GM23338 (cell line): ENCODE results near the gene CBLC. TPM values are rescaled to one million over a fixed set of nuclear protein-coding genes. Genes with fewer than 3 reads are reported as not detected.

Source experiments
- ATAC-seq: fragments of 200-7000 bp; cut with Tn5 transposase; 3 replicates; pipeline ENCODE4 v1.9.1; 2020
- DNase-seq: peaks from one replicate; pipeline ENCODE4 v3.0.0-alpha.2; 2015; ENCODE audit warnings: low spot score
- H2AFZ ChIP-seq: fragments of 200-600 bp; sonication (generic); 2 replicates; pipeline ENCODE4 v1.8.0; 2016; ENCODE audit warnings: antibody characterized with exemption, mild to moderate bottlenecking, moderate library complexity
- H3F3A ChIP-seq: fragments of 200-600 bp; sonication (generic); replicated peaks from 2 replicates; pipeline ENCODE4 v1.8.0; 2017; ENCODE audit warnings: antibody characterized with exemption, mixed run types, low read depth
- H3K27ac ChIP-seq: fragments of 200-600 bp; sonication (generic); 2 replicates; pipeline ENCODE4 v1.6.1; 2016; ENCODE audit warnings: low read depth
- H3K27me3 ChIP-seq: fragments of 200-600 bp; sonication (generic); 2 replicates; pipeline ENCODE4 v1.8.0; 2016; ENCODE audit warnings: mild to moderate bottlenecking, mixed run types, moderate library complexity; ENCODE audit not compliant: insufficient read depth
- H3K36me3 ChIP-seq: fragments of 200-600 bp; sonication (generic); 2 replicates; pipeline ENCODE4 v1.8.0; 2016; ENCODE audit warnings: mild to moderate bottlenecking; ENCODE audit not compliant: insufficient read depth
- H3K4me1 ChIP-seq: fragments of 200-600 bp; sonication (generic); 2 replicates; pipeline ENCODE4 v1.8.0; 2016; ENCODE audit warnings: mild to moderate bottlenecking, moderate library complexity; ENCODE audit not compliant: insufficient read depth
- H3K4me2 ChIP-seq: fragments of 200-600 bp; sonication (generic); 2 replicates; pipeline ENCODE4 v1.7.1; 2017; ENCODE audit warnings: mixed run types
- H3K4me3 ChIP-seq: fragments of 200-600 bp; sonication (generic); 2 replicates; pipeline ENCODE4 v1.6.1; 2016; ENCODE audit warnings: mixed run types
- H3K79me2 ChIP-seq: fragments of 200-600 bp; sonication (generic); replicated peaks from 2 replicates; pipeline ENCODE4 v1.8.0; 2017; ENCODE audit warnings: mild to moderate bottlenecking; ENCODE audit not compliant: insufficient read depth
- H3K9me2 ChIP-seq: fragments of 200-600 bp; sonication (generic); 2 replicates; pipeline ENCODE4 v1.8.0; 2017; ENCODE audit not compliant: insufficient read depth
- H4K20me1 ChIP-seq: fragments of 200-600 bp; sonication (generic); replicated peaks from 2 replicates; pipeline ENCODE4 v1.8.0; 2017; ENCODE audit warnings: mild to moderate bottlenecking; ENCODE audit not compliant: insufficient read depth
- H3K27ac Mint-ChIP-seq: 2 replicates; pipeline ENCODE4 v1.8.0; 2020; ENCODE audit warnings: inconsistent platforms, mild to moderate bottlenecking, moderate library complexity, mixed read lengths
- H3K27me3 Mint-ChIP-seq: 3 replicates; pipeline ENCODE4 v1.8.0; 2022; ENCODE audit warnings: low read depth, mild to moderate bottlenecking, moderate library complexity, mixed read lengths, inconsistent platforms; ENCODE audit not compliant: insufficient read depth, poor library complexity
- H3K36me3 Mint-ChIP-seq: 3 replicates; pipeline ENCODE4 v1.8.0; 2021; ENCODE audit warnings: low read depth, mild to moderate bottlenecking, inconsistent platforms, moderate library complexity, mixed read lengths
- H3K4me1 Mint-ChIP-seq: 3 replicates; pipeline ENCODE4 v1.8.0; 2020; ENCODE audit warnings: mild to moderate bottlenecking, inconsistent platforms, mixed read lengths
- H3K4me3 Mint-ChIP-seq: 3 replicates; pipeline ENCODE4 v1.8.0; 2021; ENCODE audit warnings: moderate library complexity, mild to moderate bottlenecking, inconsistent platforms, mixed read lengths
- H3K9me3 Mint-ChIP-seq: 3 replicates; pipeline ENCODE4 v1.8.0; 2020; ENCODE audit warnings: moderate library complexity, mild to moderate bottlenecking, inconsistent platforms, mixed read lengths
- CREB1 ChIP-seq: fragments of 250-450 bp; sonication (Bioruptor Pico); IDR thresholded peaks from 2 replicates; pipeline ENCODE4 v1.5.0; 2020; ENCODE audit warnings: low read depth, mild to moderate bottlenecking, moderate library complexity
- EZH2 ChIP-seq: fragments of 200-600 bp; sonication (generic); IDR thresholded peaks from one replicate; pipeline ENCODE4 v1.8.0; 2017; ENCODE audit warnings: antibody characterized with exemption, mild to moderate bottlenecking, low read depth; ENCODE audit not compliant: unreplicated experiment
- JUNB ChIP-seq: IDR thresholded peaks from one replicate; pipeline ENCODE4 v1.6.1; 2016; ENCODE audit warnings: antibody characterized with exemption; ENCODE audit not compliant: unreplicated experiment
- NANOG ChIP-seq: IDR thresholded peaks from 2 replicates; pipeline ENCODE4 v1.6.1; 2016; ENCODE audit warnings: antibody characterized with exemption, borderline replicate concordance
- POLR2AphosphoS5 ChIP-seq: IDR thresholded peaks from 2 replicates; pipeline ENCODE4 v1.6.1; 2016; ENCODE audit warnings: antibody characterized with exemption, low read depth
- STAT1 ChIP-seq: IDR thresholded peaks from one replicate; pipeline ENCODE4 v1.6.1; 2016; ENCODE audit warnings: antibody characterized with exemption; ENCODE audit not compliant: unreplicated experiment
- ZNF114 ChIP-seq: fragments of 250-450 bp; sonication (Bioruptor Pico); IDR thresholded peaks from 2 replicates; pipeline ENCODE4 v1.5.0; 2020; ENCODE audit warnings: mild to moderate bottlenecking, moderate library complexity
- ZNF331 ChIP-seq: fragments of 250-450 bp; sonication (Bioruptor Pico); IDR thresholded peaks from 2 replicates; pipeline ENCODE4 v1.5.0; 2020; ENCODE audit warnings: low read depth, mild to moderate bottlenecking, moderate library complexity
- polyA plus RNA-seq: library from polyadenylated mRNA; unstranded; fragments of >200 nt; fragmentation: Nextera tagmentation; extraction: Ambion mirVana; gene quantifications from 2 replicates; pipeline ENCODE4 v1.2.1, GENCODE V29; 2016
- total RNA-seq: library from RNA; depleted of rRNA; stranded (reverse); fragments of >200 nt; shearing (Covaris generic); gene quantifications from 2 replicates; pipeline ENCODE4 v1.2.3, GENCODE V29; 2014
- TF ChIP-seq, protein P1 (sequence below): IDR thresholded peaks from one replicate; pipeline ENCODE4 v1.6.1; 2018; ENCODE audit warnings: antibody characterized with exemption; ENCODE audit not compliant: unreplicated experiment

CBLC gene
- total and polyA plus RNA-seq, 2 experiments from 2014 or later: 14.5 to 29.3 TPM

DNA sequence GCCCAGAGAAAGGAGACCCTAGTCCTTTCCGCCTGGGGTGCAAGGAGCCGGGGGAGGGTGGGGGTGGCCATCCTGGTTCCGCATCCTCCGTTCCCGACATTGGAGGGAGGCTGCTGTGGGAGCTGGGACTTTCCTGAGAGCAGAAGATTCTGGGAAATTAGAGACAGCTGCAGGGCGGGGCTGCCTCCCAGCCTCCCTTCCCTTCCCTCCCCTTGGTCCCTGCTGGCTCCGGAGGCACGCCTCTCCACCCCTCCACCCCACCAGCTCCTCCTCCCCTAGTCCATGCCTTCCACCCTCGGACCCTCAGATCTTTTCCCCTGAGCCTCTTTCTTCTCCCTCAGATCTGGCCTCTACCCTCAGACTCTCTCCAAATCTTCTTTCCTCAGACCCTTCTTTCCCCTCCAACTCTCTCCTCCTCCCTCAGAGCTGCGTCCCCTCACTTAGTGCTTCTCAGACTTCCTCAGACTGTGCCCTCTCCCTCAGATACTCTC, 32.3 kb upstream of the CBLC start:
- Histone ChIP-seq H3K27me3 (peaks cover 53% of the 10 kb centered on the region), H3K4me2 (no peak overlapping the region), H3F3A (peaks cover 3% of the 10 kb centered on the region; the same call in 1 of the 2 replicates), H3K4me1 (no peaks in the 10 kb centered on the region; the same call in 1 of the 2 replicates), H3K79me2 (no peaks in the 10 kb centered on the region), H4K20me1 (no peaks in the 10 kb centered on the region), H3K36me3 (no peaks in the 10 kb centered on the region), H3K4me3 (no peak overlapping the region), H2AFZ (no peak overlapping the region), H3K27ac (no peak overlapping the region), H3K9me2 (no peaks in the 10 kb centered on the region)
- Mint-ChIP-seq H3K4me1 (peaks cover 18% of the 10 kb centered on the region; the same call in 2 of the 3 replicates), H3K4me3 (peak overlapping the region; percentile 25; the same call in 1 of the 3 replicates), H3K27me3 (peaks cover 42% of the 10 kb centered on the region), H3K36me3 (peaks cover 4% of the 10 kb centered on the region; the same call in 1 of the 3 replicates), H3K9me3 (no peaks in the 10 kb centered on the region; the same call in 2 of the 3 replicates), H3K27ac (no peak overlapping the region)
- DNase-seq (peak; percentile 52), ATAC-seq (peak; percentile 8)
- no peak for TF ChIP-seq EZH2
- no peak for TF ChIP-seq ZNF331

DNA sequence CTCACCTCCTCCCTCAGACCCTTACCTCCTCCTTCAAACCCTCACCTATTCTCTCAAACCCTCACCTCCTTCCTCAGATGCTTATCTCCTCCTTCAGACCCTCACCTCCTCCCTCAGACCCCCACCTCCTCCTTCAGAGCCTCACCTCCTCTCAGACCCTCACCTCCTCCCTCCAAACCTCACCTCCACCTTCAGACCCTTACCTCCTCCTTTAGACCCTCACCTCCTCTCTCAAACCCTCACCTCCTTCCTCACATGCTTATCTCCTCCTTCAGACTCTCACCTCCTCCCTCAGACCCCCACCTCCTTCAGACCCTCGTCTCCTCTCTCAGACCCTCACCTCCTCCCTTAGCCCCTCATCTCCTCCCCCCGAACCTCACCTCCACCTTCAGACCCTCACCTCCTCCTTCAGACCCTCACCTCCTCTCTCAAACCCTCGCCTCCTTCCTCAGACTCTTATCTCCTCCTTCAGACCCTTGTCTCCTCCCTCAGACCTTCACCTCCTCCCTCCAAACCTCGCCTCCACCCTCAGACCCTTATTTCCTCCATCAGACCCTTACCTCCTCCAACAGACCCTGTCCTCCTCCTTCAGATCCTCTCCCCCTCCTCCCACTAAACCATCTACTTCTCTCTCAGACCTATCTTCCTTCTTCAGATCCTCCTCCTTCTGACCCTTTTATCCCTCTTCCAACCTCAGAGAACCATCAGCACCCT, 31.6 kb upstream of the CBLC start:
- H3F3A ChIP-seq: peaks cover 3% of the 10 kb centered on the region; the same call in 1 of the 2 replicates
- TF ChIP-seq ZNF114 (no peak), NANOG (no peak), JUNB (no peak), CREB1 (CRISPR knock-in tag) (no peak), EZH2 (peak; percentile 17), POLR2AphosphoS5 (no peak)
- H3K4me1 ChIP-seq: no peaks in the 10 kb centered on the region; the same call in 1 of the 2 replicates
- H3K9me2 ChIP-seq: no peaks in the 10 kb centered on the region
- Mint-ChIP-seq H3K4me1 (peaks cover 18% of the 10 kb centered on the region; the same call in 2 of the 3 replicates), H3K9me3 (no peaks in the 10 kb centered on the region; the same call in 2 of the 3 replicates), H3K27me3 (peaks cover 49% of the 10 kb centered on the region), H3K27ac (no peak overlapping the region), H3K36me3 (peaks cover 4% of the 10 kb centered on the region; the same call in 1 of the 3 replicates), H3K4me3 (peak overlapping the region; percentile 29; the same call in 2 of the 3 replicates)
- no peak overlapping the region for H3K4me2 ChIP-seq
- H3K4me3 ChIP-seq: no peak overlapping the region
- H3K27ac ChIP-seq: no peak overlapping the region
- H3K79me2 ChIP-seq: no peaks in the 10 kb centered on the region
- DNase-seq (no peak), ATAC-seq (no peak)
- no peaks in the 10 kb centered on the region for H3K36me3 ChIP-seq
- peaks cover 60% of the 10 kb centered on the region for H3K27me3 ChIP-seq
- no peaks in the 10 kb centered on the region for H4K20me1 ChIP-seq
- no peak overlapping the region for H2AFZ ChIP-seq

DNA sequence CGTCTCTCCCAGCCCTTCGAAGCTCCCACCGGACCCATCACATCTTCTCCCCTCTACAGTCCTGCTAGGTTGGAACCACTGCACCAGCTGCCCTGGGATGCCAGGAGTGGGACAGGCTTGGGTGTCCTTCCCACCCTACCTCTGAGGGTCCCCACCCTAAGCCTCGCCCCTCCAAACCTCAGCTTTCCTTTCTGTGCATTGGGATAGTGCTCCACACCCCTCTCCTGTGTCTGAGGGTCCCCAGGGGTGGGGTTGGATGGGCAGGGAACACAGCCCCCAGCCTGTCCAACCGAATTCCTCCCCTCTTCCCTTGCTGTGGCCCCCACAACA, 31.1 kb upstream of the CBLC start:
- Mint-ChIP-seq H3K4me1 (peaks cover 15% of the 10 kb centered on the region; the same call in 2 of the 3 replicates), H3K27me3 (peaks cover 52% of the 10 kb centered on the region), H3K36me3 (peaks cover 4% of the 10 kb centered on the region; the same call in 1 of the 3 replicates), H3K27ac (no peak overlapping the region), H3K4me3 (peak overlapping the region; percentile 82), H3K9me3 (no peaks in the 10 kb centered on the region; the same call in 2 of the 3 replicates)
- Histone ChIP-seq H3K4me3 (peak overlapping the region; percentile 86; the same call in 1 of the 2 replicates), H3K27me3 (peaks cover 65% of the 10 kb centered on the region), H4K20me1 (no peaks in the 10 kb centered on the region), H3K9me2 (no peaks in the 10 kb centered on the region), H3K4me1 (no peaks in the 10 kb centered on the region; the same call in 1 of the 2 replicates), H3F3A (peaks cover 3% of the 10 kb centered on the region; the same call in 1 of the 2 replicates), H3K79me2 (no peaks in the 10 kb centered on the region), H3K27ac (no peak overlapping the region), H3K36me3 (no peaks in the 10 kb centered on the region), H3K4me2 (peak overlapping the region; percentile 94), H2AFZ (no peak overlapping the region)
- no peak for DNase-seq
- no peak for ATAC-seq
- TF ChIP-seq CREB1 (CRISPR knock-in tag) (no peak), STAT1 (no peak), POLR2AphosphoS5 (no peak), JUNB (no peak)
- TF ChIP-seq, protein P1, sequence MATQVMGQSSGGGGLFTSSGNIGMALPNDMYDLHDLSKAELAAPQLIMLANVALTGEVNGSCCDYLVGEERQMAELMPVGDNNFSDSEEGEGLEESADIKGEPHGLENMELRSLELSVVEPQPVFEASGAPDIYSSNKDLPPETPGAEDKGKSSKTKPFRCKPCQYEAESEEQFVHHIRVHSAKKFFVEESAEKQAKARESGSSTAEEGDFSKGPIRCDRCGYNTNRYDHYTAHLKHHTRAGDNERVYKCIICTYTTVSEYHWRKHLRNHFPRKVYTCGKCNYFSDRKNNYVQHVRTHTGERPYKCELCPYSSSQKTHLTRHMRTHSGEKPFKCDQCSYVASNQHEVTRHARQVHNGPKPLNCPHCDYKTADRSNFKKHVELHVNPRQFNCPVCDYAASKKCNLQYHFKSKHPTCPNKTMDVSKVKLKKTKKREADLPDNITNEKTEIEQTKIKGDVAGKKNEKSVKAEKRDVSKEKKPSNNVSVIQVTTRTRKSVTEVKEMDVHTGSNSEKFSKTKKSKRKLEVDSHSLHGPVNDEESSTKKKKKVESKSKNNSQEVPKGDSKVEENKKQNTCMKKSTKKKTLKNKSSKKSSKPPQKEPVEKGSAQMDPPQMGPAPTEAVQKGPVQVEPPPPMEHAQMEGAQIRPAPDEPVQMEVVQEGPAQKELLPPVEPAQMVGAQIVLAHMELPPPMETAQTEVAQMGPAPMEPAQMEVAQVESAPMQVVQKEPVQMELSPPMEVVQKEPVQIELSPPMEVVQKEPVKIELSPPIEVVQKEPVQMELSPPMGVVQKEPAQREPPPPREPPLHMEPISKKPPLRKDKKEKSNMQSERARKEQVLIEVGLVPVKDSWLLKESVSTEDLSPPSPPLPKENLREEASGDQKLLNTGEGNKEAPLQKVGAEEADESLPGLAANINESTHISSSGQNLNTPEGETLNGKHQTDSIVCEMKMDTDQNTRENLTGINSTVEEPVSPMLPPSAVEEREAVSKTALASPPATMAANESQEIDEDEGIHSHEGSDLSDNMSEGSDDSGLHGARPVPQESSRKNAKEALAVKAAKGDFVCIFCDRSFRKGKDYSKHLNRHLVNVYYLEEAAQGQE: no peak
